ENCODE results near the gene PEX26. TPM values are rescaled to one million over a fixed set of nuclear protein-coding genes. Genes with fewer than 3 reads are reported as not detected.
"Not testable (repeated sequence)": the region's sequence is repeated elsewhere in the genome, so short reads cannot be mapped to it uniquely, and the experiment has no call there.

PEX26 gene
- total and polyA plus RNA-seq, 2 experiments from 2014 or later, result 5.4 to 45.5 TPM

- H3K4me3 ChIP-seq, result no peak overlapping the region
- no peaks in the 10 kb centered on the region for H3K9me3 ChIP-seq (ENCODE audit: low read depth)
- H3K27me3 ChIP-seq, result no peaks in the 10 kb centered on the region
- no peak for DNase-seq (ENCODE audit: low read depth in 1 of 2, low spot score in 1 of 2)
- H3K36me3 ChIP-seq, result no peaks in the 10 kb centered on the region
- H3K4me1 ChIP-seq (ENCODE audit: low read depth), result no peaks in the 10 kb centered on the region
- no peak for TF ChIP-seq CTCF (IDR thresholded peaks at IDR 0.05; ENCODE audit: low read depth, low read length)
- H3K27ac ChIP-seq, result no peak overlapping the region
Observed at GRCh38 chr22:18101536-18101935, 23.7 kb downstream of the PEX26 start.

GRCh38 chr22:18103527-18104269 is 25.9 kb downstream of the PEX26 start:
- no peaks in the 10 kb centered on the region for H3K4me1 ChIP-seq (ENCODE audit: low read depth)
- TF ChIP-seq CTCF (IDR thresholded peaks at IDR 0.05; ENCODE audit: low read depth, low read length), result no peak
- H3K9me3 ChIP-seq (ENCODE audit: low read depth), result no peaks in the 10 kb centered on the region
- no peaks in the 10 kb centered on the region for H3K36me3 ChIP-seq
- no peaks in the 10 kb centered on the region for H3K27me3 ChIP-seq
- no peak overlapping the region for H3K4me3 ChIP-seq
- no peak for DNase-seq (ENCODE audit: low read depth in 1 of 2, low spot score in 1 of 2)
- H3K27ac ChIP-seq, result no peak overlapping the region

- Histone ChIP-seq H3K4me3 (no peak overlapping the region), H3K4me1 (ENCODE audit: low read depth) (no peaks in the 10 kb centered on the region), H3K27ac (no peak overlapping the region), H3K9me3 (ENCODE audit: low read depth) (no peaks in the 10 kb centered on the region), H3K27me3 (peaks cover 6% of the 10 kb centered on the region), H3K36me3 (no peaks in the 10 kb centered on the region)
- peak in 1 of 2 donors; percentile 48 for DNase-seq (ENCODE audit: low read depth in 1 of 2, low spot score in 1 of 2)
- no peak for TF ChIP-seq CTCF (IDR thresholded peaks at IDR 0.05; ENCODE audit: low read depth, low read length)
Observed at GRCh38 chr22:18104566-18104965, 26.8 kb downstream of the PEX26 start.

GRCh38 chr22:18105981-18106380 is 28.2 kb downstream of the PEX26 start:
- not testable (repeated sequence) for H3K9me3 ChIP-seq (ENCODE audit: low read depth); H3K4me1 ChIP-seq (ENCODE audit: low read depth); H3K27ac ChIP-seq; DNase-seq (ENCODE audit: low read depth in 1 of 2, low spot score in 1 of 2); H3K4me3 ChIP-seq; H3K36me3 ChIP-seq
- peaks cover 20% of the 10 kb centered on the region for H3K27me3 ChIP-seq

GRCh38 chr22:18106550-18107341 is 29.0 kb downstream of the PEX26 start:
- DNase-seq (ENCODE audit: low read depth in 1 of 2, low spot score in 1 of 2); H3K4me1 ChIP-seq (ENCODE audit: low read depth); H3K27ac ChIP-seq; H3K9me3 ChIP-seq (ENCODE audit: low read depth); H3K36me3 ChIP-seq; H3K4me3 ChIP-seq: not testable (repeated sequence)
- H3K27me3 ChIP-seq, result peaks cover 28% of the 10 kb centered on the region

GRCh38 chr22:18108187-18108586 is 30.4 kb downstream of the PEX26 start:
- H3K9me3 ChIP-seq (ENCODE audit: low read depth), result no peaks in the 10 kb centered on the region
- DNase-seq (ENCODE audit: low read depth in 1 of 2, low spot score in 1 of 2), result no peak
- H3K27ac ChIP-seq, result no peak overlapping the region
- H3K27me3 ChIP-seq, result peaks cover 34% of the 10 kb centered on the region
- H3K36me3 ChIP-seq, result no peaks in the 10 kb centered on the region
- H3K4me1 ChIP-seq (ENCODE audit: low read depth), result no peaks in the 10 kb centered on the region
- TF ChIP-seq CTCF (IDR thresholded peaks at IDR 0.05; ENCODE audit: low read depth, low read length), result no peak
- H3K4me3 ChIP-seq, result no peak overlapping the region

All from cardiac muscle cell (in vitro differentiated cells and primary cell).